ENCODE data around the gene FAF1. TPM values are rescaled to one million over a fixed set of nuclear protein-coding genes. Genes with fewer than 3 reads are reported as not detected.
A peak's percentile ranks its signal among the peaks of the same experiment; 100 is the strongest.

Gene FAF1
- total and polyA plus RNA-seq, 9 of the 15 experiments (the other 6 are each of a cell fraction or from before 2014, with no cell fraction given), result 48.7 to 225 (median 118) TPM

DNA sequence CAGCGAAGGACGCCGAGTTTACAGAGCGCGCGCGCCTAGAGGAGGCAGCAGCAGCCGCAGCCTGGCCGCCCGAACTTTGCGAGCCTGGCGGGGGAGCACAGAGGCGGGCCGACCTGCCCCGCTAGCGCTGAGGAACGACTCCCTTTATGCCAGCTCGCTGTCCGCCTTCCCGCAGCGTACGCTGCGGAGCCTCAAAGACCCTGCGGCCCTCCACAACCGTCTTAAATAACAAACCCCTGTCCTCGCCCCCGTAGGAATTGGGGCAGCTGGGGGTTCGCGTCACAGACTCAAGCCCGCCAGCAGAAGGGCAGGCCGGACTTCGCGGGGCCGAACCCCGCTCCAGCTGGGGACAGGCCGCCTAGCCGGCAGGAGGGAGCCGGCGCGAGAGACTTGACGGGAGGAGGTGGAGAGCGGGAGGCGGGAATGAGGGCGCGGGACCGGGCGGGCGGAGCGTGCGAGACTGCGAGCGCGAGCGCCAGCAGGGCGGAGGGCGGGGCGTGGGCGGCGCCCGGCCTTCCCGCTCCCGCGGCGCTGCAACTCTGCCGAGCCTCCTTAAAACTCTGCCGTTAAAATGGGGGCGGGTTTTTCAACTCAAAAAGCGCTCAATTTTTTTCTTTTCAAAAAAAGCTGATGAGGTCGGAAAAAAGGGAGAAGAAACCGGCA is 8.2 kb upstream of the FAF1 start (continued):
- TF ChIP-seq XRCC4 (IDR thresholded peaks at IDR 0.05; ENCODE audit: extremely low read depth, insufficient read depth, insufficient read length) (no peak), ZNF133 (CRISPR knock-in tag; IDR thresholded peaks at IDR 0.05) (no peak), ZNF121 (CRISPR knock-in tag; conservative IDR thresholded peaks at IDR 0.05) (no peak), ZNF407 (IDR thresholded peaks at IDR 0.05; ENCODE audit: low read depth) (no peak), FOXO4 (CRISPR knock-in tag; IDR thresholded peaks at IDR 0.05) (no peak), SMARCC2 (IDR thresholded peaks at IDR 0.05; ENCODE audit: low read depth) (no peak), NFYB (IDR thresholded peaks at IDR 0.05; ENCODE audit: extremely low read depth, insufficient read length) (no peak), NFIX (CRISPR knock-in tag; IDR thresholded peaks at IDR 0.05; ENCODE audit: low read depth) (no peak), MAFF (IDR thresholded peaks at IDR 0.05; ENCODE audit: low read length) (no peak), ZNF263 (CRISPR knock-in tag; IDR thresholded peaks at IDR 0.05; ENCODE audit: borderline replicate concordance) (peak; percentile 88), CBX1 (IDR thresholded peaks at IDR 0.05; ENCODE audit: low read depth) (no peak), KDM4B (IDR thresholded peaks at IDR 0.05; ENCODE audit: borderline replicate concordance in 2 of 2, low read depth in 1 of 2) (peak in 1 of 2 experiments; percentile 36; a peak in 1 of 4 replicates), ZNF239 (CRISPR knock-in tag; IDR thresholded peaks at IDR 0.05) (no peak)
- TF ChIP-seq, protein P1, sequence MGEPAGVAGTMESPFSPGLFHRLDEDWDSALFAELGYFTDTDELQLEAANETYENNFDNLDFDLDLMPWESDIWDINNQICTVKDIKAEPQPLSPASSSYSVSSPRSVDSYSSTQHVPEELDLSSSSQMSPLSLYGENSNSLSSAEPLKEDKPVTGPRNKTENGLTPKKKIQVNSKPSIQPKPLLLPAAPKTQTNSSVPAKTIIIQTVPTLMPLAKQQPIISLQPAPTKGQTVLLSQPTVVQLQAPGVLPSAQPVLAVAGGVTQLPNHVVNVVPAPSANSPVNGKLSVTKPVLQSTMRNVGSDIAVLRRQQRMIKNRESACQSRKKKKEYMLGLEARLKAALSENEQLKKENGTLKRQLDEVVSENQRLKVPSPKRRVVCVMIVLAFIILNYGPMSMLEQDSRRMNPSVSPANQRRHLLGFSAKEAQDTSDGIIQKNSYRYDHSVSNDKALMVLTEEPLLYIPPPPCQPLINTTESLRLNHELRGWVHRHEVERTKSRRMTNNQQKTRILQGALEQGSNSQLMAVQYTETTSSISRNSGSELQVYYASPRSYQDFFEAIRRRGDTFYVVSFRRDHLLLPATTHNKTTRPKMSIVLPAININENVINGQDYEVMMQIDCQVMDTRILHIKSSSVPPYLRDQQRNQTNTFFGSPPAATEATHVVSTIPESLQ (CRISPR knock-in tag; IDR thresholded peaks at IDR 0.05), result peak; percentile 92
- TF ChIP-seq, protein P2, sequence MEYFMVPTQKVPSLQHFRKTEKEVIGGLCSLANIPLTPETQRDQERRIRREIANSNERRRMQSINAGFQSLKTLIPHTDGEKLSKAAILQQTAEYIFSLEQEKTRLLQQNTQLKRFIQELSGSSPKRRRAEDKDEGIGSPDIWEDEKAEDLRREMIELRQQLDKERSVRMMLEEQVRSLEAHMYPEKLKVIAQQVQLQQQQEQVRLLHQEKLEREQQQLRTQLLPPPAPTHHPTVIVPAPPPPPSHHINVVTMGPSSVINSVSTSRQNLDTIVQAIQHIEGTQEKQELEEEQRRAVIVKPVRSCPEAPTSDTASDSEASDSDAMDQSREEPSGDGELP (CRISPR knock-in tag; IDR thresholded peaks at IDR 0.05; ENCODE audit: borderline replicate concordance), result peak; percentile 99

All from K562 (cell line).